Cortex of kidney (tissue), 1 donor: ENCODE results near the gene BICD2.

Experiments used
- DNase-seq: peaks from one replicate; lab custom pipeline; 2025; lab: John Stamatoyannopoulos, UW

The BICD2 gene

DNA sequence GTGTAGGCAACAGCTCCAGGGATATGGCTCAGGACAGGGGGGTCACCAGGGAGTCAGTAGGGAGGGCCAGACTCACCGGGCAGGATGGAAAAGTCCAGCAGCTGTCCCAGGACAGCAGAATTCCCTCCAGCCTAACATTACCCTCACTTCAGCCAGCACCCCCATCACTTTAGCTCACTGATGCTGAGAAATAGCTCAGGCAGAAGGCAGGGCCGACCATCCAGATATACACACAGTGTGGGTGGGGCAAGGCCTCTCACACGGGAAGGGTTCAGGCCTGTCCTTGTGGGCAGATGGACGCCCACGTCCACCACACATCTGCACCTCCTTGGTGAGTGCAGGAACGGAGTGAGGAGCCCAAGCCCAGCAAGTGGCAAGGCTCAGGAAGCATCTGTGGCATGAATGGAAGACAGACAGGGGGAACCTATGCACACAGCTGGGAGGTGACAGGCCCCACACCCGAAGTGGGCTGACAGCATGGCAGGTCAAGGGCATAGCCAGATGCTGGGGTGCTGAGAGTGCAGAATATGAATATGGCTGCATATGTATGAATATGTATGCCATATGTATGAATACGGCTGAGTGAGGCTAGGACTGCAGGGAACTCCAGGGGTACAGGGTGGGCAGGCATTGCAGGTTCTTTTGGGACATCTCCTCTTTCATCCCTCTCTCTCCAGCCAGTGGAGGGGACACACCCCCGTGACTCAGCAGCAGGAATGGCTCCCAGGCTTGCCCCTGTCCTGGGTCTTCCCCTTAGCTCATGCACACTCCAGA is 17.0 kb downstream of the BICD2 start:
- DNase-seq, result no peak

DNA sequence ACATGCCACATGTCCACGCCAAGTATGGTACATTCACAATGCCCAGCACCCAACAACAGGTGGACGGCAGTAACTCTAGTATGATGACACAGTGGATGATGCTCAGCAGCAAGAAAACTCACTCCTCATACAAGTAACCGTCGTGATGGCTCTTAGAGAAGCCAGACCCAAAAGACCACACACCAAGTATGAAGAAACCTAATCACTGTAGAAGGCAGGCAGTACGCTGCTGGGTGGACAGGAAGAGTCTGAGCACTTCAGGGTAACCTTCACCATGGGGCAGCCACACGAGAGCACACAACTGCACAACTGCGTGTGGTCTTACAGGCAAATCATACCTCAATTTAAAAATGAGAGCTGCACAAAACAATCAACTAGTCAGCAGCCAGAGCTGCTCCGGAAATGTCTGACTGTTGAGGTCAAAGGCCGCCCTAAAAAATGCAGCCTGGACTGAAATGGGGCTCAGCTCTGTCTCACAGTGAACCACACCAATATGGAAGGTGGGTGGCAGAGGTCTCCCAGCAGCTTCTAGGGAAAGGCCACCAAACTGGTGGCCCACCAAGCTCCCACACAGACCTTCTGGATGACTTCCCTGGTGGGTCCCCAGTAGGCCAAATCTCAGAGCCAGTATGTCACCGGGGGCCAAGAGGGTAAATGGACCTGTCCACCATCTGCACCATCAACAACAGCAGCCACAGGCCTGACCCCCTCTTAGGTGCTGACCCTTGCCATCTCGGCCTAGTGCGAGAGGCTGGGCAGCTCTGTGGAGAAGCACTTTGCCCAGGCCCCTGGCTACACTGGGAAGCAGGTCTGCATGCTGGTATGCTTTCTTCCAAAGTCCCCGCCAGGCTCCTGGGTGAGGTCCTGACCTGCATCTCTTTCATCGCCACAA is 17.8 kb downstream of the BICD2 start:
- no peak for DNase-seq

DNA sequence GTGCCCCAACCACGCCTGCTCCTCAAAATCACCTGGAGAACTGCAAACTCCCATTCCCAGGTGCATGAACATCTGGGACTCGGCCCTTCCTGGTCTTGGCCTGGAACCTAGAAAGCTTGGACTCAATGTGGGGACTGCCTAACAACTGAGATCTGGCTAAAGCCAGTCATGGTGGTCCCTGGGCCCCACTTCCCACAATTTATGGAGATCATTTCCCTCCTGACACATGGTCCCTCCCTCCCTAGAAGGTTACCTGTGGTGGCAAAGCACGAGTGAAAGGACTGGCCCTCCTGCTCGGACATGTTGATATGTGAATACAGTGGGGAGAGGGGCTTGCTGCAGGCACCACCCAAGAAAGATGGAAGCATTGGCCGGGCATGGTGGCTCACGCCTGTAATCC is 18.8 kb downstream of the BICD2 start:
- DNase-seq, result no peak

DNA sequence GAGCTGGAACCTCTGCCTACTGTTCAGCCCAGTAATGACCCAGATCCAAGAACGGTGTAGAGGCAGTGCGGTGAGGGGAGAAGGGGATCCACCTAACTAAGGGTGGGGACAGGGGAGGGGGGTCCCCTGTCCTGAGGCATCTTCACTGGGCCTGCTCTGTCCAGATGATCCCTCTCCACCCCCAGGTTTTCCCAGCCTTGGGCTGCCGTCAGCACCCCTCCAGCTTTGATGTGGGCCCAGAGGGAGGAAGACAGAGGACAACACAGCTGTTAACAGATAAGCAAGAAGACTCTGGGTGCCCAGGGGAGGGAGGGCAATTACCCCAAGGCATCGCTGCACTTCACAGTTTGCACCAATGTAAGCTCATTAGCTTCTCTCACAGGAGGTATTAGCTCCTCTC is 19.3 kb downstream of the BICD2 start:
- no peak for DNase-seq

DNA sequence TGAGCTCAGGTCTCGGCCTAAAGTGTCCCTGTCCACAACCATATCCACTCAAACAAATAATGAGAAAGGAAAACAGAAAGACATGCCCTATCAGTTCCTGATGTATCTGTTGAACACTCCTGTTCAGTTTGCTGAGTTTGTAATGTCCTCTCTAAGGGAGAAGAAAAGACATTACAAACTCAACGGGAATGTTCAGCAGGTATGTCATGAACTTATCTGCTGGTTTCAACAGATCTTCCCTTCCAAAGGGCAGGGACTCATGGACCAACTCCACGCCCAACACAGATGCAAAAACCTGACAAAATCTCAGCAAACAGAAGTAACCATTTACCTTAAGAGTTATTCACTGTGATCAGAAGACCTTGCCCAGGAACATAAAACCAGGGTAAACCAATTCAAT is 23.7 kb downstream of the BICD2 start:
- no peak for DNase-seq

DNA sequence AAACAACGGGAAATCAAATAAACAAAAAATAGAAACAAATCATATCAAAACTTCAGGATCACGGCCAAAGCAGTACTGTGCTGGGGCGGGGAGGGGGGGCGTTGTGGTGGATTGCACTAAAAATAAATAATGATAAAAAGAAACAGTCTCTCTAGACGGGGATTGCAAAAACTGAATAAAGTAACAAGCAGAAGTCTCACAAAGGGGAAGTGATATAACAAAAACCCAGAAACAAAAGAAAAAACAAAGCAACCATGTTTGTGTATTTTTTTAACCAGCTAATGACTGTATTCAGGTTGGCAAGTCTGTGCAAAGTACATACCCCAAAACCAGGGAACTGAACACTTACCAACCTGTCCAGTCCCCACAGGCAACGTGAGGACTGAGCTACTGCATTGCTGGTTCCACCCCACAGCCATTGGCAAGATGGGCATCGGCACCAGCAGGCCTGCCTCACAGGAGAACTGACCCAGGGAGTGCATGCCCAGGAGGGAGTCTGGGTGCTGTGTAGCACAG is 24.1 kb downstream of the BICD2 start:
- no peak for DNase-seq

DNA sequence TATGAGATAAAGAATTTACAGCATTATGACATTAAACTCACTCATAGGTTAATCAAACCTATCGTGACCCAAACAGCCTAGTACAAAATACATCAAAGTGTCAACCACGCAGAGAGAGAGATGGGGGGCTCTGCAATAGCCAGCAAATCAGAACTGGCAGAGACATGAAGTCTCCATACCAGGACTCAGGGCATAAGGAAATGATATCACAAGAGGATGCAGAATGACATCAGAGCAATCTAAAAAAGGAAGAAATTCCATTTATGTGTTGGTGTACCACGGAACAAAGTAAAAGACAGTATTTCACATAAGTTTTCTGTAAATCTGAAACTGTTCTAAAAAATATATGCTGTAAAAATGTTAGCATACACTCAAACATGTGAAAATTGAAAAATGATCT is 24.6 kb downstream of the BICD2 start:
- DNase-seq, result no peak

DNA sequence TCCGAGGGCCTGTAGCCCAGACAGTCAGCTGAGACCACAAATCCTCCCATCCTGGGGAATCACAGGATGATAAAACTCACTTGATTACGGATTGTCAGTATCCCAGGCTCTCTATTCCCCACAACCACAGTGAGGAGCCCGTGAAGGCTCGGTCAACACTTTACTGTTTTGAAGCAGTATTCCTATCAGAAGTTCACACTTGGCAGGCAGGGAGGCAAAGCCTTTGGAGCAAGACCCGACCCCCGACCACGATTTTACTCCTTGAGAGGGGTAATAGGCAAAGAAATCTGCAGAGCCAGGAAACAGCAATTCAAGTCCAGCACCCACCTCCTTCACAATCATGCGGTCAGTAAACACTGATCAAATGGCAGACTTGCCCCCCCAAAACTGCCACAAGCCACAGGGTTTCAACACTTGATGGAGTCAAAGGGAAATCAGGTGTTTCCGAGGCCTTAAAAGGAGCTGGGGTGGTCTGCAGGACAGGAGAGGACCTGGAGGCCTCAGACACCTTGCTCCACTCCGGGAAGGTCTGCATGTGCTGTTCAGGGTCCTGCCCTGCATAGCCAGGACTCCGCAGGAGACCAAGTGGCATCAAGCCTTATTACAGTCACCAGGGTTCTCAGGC is 25.2 kb downstream of the BICD2 start:
- no peak for DNase-seq

DNA sequence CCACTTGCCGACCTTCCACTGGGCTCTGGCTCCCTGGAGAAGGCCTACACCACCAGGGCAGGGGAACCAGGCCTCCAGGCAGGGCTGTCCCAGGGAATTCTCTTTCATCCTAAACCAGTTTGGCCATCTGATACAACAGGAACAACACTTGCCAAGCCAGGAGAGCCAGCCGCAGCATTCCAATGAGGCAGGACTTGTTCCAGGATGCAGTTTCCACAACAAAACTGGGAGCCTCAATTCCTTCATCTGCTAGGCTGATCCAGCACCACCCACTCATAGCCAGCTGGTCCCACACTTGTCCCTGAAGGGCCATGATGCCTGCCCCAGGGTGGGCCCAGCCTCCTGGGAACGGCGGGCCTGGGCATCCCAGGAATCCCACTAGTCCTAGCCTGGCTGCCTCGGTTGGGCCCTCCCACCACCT is 26.0 kb downstream of the BICD2 start:
- DNase-seq, result no peak

DNA sequence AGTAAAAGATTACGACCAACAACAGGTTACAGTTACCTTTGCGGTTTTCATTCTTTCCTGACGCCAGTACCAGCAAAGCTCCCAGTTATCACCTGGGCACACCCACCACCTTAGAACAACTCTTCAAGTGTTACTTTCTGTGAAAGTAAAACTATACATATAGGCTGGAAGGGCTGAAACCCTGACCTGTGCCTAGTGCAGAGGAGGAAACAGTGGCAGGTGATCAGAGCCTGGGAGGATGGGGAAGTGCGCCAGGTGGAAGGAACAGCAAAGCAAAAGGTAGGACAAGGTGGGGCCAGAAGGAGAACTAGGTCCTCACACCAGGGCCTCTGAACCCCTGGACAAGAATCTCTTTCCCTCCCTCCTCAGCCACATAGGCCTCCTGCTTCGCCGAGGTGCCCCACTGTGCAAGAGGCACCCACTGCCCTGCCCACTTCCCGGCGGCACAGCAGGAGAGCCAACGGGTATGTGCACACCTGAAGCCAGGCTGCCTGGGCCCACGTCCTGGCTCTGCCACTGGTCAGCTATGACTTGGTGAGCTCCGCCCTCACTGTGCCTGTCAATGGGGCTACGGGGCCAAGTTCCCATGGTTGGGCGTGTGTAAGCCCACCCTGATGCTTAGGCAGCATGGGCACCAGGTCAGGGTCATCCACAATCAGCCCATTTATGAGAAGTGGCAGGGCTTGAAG is 26.9 kb downstream of the BICD2 start:
- DNase-seq, result no peak

DNA sequence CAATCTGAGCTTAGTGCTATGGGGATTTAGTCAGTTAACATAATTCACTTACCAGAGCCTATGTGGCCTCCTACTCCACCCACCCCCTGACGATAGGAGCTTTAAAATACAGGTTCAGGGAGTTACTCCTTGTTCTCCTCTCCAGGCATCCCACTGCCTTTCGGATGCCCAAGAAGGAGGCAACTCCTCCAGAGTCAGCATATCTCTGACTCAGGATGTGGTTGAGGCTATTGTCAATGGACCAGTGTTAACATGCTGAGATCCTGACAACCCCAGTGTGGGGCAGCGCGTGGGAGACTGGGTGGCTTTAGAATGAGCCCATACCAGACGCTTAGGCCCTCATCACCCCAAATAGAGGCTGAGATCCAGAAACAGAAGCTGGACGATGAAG is 27.4 kb downstream of the BICD2 start:
- DNase-seq, result no peak

DNA sequence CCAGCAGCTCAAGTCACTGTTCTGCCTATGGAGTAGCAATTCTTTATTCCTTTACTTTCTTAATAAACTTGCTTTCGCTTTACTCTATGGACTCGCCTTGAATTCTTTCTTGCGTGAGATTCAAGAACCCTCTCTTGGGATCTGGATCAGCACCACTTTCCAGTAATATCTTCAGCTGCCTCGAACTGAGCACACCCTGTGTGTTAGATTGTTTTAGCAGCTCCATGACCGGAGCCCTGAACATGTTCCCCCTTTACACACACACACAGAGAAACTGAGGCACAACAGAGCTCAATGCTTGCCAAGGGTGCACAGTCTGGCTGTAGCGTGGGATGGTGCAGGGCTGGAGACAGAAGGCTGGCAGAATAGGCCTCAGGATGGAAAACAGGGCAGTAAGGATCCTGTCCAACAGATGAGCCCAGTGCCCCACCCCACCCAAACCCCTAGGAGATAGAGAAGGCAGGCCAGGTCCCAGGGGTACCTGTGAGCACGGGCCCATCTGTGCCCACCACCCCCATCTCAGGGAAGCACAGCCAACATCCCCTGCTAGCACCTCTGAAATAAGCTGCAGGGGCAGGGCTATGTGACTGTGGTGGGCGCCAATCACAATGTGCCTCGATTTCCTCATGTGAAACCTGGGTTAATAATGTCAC is 27.9 kb downstream of the BICD2 start:
- no peak for DNase-seq

DNA sequence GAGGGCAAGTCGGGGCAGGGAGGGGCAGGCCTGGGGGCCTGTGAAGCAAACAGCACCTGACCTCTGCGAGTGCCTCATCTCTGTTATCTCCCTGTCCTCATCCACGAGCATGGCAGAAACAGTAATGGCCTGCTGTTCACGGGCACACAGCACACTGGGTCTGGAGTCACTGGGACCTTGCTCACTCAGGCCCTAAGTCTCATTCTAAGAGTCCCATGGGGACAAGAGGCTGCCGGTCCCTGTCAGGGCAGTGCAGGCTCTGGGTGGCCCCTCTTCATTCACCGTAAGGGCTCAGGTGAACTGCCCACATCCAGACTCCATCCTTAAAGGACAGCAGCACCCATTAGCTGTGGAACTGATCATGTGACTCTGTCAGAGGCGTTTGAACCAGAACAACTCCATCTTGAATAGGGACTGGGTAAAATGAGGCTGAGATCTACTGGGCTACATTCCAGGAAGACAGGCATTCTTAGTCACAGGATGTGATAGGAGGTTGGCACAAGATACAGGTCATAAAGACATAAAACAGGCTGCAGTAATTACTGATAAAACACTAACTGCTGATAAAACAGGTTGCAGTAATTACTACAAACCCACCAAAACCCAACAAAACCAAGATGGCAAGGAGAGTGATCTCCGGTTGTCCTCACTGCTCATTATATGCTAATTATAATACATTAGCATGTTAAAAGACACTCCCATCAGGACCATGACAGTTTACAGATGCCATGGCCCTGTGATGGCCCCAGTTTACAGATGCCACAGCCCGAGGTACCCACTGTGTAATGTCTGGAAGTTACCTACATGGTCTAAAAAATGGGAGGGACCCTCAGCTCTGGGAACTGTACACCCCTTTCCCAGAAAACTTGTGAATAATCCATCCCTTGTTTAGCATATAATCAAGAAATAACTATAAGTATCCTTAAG is 28.7 kb downstream of the BICD2 start:
- DNase-seq, result no peak

DNA sequence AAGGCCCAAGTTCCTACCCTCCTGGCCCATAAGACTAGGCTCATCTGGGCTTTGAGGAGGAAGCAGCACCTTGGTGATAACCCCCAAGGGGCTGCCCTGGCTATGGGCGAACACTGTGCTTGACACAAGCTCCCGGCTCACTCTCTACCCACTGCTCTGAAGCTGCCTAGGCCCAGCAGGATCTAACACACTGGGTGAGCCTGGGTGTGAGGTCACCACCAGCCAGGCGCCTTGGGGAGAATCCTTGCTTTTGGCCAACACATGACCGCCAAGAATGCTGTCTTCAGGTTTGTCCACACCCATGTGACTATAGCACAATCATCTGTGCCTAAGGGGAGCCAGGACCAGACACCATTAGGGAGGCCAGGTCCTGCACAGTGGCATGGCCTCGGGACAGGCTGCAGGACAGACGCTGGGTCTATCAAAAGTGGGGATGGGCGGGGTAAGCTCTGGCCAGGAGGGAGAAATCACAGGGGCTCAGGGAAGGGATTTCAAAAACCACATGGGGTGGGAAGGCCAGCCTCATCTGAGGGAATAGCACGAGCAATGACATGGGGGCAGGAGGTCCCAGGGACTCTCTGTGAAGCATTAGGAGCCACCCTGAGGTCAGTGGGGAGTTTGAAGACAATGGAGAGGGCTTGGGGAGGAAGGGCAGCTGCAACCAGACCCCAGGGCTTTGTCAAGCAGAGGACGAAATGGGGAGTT is 29.6 kb downstream of the BICD2 start:
- DNase-seq, result no peak

DNA sequence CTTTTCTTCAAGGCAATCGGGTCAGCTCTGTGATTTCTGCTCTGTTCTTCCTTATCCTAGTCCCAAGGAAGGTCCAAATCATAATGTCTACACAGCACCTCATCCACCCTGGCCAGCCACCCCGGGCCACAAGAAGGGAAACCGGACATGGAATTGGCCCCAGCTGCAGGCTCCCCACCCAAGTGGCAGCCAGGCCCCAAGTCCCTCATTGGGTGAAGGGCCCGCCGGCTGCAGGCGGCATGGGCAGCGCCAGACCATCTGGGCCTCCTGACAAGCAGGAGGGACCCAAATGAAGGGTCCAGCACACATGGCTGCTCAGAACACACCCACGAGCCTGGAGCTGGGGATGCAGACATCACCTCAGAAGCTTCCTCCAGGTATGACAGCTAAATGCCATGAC is 33.7 kb downstream of the BICD2 start:
- no peak for DNase-seq

DNA sequence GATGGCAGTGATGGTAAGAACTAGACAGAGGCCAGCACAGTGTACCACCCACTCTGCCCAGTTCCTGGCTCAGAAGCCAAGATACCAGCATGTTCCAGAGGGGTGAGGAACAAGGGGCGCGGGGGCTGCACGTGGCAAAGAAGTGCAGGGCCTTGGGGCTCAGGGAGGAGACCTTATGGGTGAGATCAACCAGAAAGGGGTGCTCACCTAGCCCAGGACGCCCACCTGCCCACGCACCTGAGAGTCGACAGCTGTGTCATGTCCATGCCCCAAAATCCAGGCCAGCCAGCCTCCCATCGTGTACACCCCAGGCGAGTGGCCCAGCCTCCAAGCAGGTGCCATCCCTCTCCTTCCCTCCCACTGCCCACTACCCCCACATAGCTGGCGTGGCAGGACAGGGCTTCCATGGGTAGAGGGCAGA is 34.9 kb downstream of the BICD2 start:
- DNase-seq, result no peak

DNA sequence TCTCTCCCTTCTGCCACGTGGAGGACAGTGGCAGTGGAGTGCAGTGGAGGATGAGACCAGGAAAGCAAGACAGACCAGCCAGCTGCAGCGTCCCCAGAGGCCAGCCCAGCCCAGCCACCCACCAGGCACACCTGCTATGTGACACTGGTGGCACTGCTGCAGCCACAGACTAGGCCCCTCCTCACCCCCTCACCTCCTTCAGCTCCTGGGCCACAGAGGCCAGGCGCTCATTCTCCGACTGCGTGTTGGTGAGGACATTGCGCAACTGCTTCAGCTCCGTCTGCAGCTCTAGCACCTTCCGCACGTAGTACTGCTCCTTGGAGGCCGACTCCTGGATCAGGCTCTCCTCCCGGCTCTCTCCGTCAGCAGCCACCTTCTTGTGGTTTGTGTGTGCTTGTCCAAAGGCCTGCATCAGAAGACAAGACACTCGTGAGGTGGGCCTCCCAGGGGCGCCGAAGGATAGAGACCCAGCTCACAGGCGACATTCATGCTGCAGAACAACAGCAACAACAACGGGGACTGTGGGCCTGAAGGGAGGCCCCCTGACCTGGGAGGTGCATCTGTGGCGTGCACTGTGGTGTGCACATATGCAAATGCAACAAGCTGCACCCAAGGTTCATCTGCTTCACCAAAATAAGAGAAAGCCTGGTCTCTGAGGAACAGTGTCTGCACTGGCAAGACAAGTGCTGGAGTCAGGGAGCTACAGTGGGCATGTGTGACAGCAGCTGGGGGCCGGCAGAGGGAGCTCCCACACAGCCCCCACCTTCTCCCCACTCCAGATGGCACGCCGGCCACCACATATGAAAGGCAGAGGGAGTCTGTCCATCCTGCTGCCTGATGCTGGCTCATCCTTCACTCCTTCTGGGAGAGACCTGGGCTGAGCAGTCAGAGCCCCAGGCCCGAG is 35.5 kb downstream of the BICD2 start:
- DNase-seq, result no peak
